WTC11 (cell line): ENCODE measurements around the gene NKAIN4.
A peak's percentile ranks its signal among the peaks of the same experiment; 100 is the strongest.

Experiments used
- ATF1 ChIP-seq: sonication (generic); formaldehyde crosslinking; IDR thresholded peaks from 2 replicates; pipeline ENCODE4 v1.8.1; 2023; ENCODE audit warnings: mild to moderate bottlenecking, moderate library complexity, missing genetic modification reagents
- CTCF ChIP-seq: fragments of 200-600 bp; IDR thresholded peaks from 2 replicates; pipeline ENCODE4 v1.8.0; 2022; ENCODE audit warnings: antibody characterized with exemption
- JUN ChIP-seq: sonication (generic); formaldehyde crosslinking; IDR thresholded peaks from 2 replicates; pipeline ENCODE4 v1.8.0; 2023; ENCODE audit warnings: mild to moderate bottlenecking, missing genetic modification reagents
- KAT7 ChIP-seq: sonication (generic); formaldehyde crosslinking; IDR thresholded peaks from 2 replicates; pipeline ENCODE4 v1.8.1; 2023; ENCODE audit warnings: missing genetic modification reagents, mild to moderate bottlenecking, borderline replicate concordance
- TP53 ChIP-seq: sonication (generic); formaldehyde crosslinking; IDR thresholded peaks from 2 replicates; pipeline ENCODE4 v1.8.1; 2023; ENCODE audit warnings: mild to moderate bottlenecking, missing genetic modification reagents
- USF2 ChIP-seq: sonication (generic); formaldehyde crosslinking; IDR thresholded peaks from 2 replicates; pipeline ENCODE4 v1.8.1; 2023; ENCODE audit warnings: mild to moderate bottlenecking, missing genetic modification reagents, moderate library complexity
- TF ChIP-seq, protein P1 (sequence below): sonication (generic); formaldehyde crosslinking; IDR thresholded peaks from 2 replicates; pipeline ENCODE4 v1.8.0; 2022; ENCODE audit warnings: mild to moderate bottlenecking, missing genetic modification reagents
- TF ChIP-seq, protein P2 (sequence below): sonication (generic); formaldehyde crosslinking; IDR thresholded peaks from 2 replicates; pipeline ENCODE4 v1.8.1; 2022; ENCODE audit warnings: mild to moderate bottlenecking, missing genetic modification reagents, moderate library complexity, borderline replicate concordance
- TF ChIP-seq, protein P3 (sequence below): sonication (generic); formaldehyde crosslinking; IDR thresholded peaks from 2 replicates; pipeline ENCODE4 v1.8.1; 2023; ENCODE audit warnings: mild to moderate bottlenecking, missing genetic modification reagents
- TF ChIP-seq, protein P4 (sequence below): sonication (generic); formaldehyde crosslinking; conservative IDR thresholded peaks from 2 replicates; pipeline ENCODE4 v1.8.1; 2022; ENCODE audit warnings: mild to moderate bottlenecking, missing genetic modification reagents

DNA sequence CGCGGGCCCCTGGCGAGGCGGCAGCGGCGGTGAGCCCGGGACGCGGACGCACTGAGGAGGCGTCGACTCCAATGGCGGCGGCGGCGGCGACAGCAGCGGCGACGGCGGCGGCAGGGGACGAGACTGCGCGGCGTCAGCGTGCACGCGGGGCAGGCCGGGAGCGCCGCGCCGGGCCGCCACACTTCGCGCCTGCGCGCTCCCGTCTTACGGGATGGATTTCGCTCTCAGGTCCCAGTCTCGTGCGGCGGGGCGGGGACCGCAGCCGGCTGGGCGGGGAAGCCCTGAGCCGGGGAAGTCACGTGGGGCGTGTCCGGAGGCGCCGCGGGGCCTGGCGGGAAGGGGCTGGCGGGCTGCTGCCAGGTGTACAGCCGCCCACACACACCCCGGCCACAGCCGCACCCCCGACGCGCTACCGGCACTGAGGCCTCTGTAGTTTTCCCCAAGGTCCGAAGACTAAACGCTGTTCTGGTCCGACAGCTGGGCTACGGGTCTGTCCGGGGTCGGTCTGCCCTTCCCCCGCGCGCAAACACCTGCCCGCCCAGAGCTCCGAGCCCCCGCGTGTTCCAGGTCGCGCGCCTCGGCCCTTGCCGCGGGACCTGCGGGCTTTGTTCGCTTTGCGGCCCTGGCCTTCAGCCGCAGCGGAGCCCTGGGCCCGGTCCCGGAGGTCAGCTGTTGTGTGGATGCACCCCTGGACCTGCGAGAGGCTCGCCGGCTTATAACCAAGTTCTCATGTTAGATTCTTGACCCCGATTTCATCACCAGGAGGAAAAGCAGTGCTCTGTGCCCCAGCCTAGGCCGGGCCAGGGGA, 38.0 kb downstream of the NKAIN4 start, which contains the start of gene YTHDF1:
- TF ChIP-seq, protein P1, sequence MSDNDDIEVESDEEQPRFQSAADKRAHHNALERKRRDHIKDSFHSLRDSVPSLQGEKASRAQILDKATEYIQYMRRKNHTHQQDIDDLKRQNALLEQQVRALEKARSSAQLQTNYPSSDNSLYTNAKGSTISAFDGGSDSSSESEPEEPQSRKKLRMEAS, result peak; percentile 89
- TF ChIP-seq TP53 (CRISPR knock-in tag) (no peak), CTCF (no peak), KAT7 (CRISPR knock-in tag) (0 out of 2 replicates have a peak, but pooled peaks have one; percentile 53), JUN (CRISPR knock-in tag) (no peak), ATF1 (CRISPR knock-in tag) (no peak), USF2 (CRISPR knock-in tag) (peak; percentile 99)
- TF ChIP-seq, protein P2, sequence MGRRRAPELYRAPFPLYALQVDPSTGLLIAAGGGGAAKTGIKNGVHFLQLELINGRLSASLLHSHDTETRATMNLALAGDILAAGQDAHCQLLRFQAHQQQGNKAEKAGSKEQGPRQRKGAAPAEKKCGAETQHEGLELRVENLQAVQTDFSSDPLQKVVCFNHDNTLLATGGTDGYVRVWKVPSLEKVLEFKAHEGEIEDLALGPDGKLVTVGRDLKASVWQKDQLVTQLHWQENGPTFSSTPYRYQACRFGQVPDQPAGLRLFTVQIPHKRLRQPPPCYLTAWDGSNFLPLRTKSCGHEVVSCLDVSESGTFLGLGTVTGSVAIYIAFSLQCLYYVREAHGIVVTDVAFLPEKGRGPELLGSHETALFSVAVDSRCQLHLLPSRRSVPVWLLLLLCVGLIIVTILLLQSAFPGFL (CRISPR knock-in tag), result no peak
- TF ChIP-seq, protein P3, sequence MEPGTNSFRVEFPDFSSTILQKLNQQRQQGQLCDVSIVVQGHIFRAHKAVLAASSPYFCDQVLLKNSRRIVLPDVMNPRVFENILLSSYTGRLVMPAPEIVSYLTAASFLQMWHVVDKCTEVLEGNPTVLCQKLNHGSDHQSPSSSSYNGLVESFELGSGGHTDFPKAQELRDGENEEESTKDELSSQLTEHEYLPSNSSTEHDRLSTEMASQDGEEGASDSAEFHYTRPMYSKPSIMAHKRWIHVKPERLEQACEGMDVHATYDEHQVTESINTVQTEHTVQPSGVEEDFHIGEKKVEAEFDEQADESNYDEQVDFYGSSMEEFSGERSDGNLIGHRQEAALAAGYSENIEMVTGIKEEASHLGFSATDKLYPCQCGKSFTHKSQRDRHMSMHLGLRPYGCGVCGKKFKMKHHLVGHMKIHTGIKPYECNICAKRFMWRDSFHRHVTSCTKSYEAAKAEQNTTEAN (CRISPR knock-in tag), result 0 out of 2 replicates have a peak, but pooled peaks have one; percentile 64
- TF ChIP-seq, protein P4, sequence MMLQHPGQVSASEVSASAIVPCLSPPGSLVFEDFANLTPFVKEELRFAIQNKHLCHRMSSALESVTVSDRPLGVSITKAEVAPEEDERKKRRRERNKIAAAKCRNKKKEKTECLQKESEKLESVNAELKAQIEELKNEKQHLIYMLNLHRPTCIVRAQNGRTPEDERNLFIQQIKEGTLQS, result no peak
